ENCODE results near the gene COLEC12.

COLEC12 gene

DNA sequence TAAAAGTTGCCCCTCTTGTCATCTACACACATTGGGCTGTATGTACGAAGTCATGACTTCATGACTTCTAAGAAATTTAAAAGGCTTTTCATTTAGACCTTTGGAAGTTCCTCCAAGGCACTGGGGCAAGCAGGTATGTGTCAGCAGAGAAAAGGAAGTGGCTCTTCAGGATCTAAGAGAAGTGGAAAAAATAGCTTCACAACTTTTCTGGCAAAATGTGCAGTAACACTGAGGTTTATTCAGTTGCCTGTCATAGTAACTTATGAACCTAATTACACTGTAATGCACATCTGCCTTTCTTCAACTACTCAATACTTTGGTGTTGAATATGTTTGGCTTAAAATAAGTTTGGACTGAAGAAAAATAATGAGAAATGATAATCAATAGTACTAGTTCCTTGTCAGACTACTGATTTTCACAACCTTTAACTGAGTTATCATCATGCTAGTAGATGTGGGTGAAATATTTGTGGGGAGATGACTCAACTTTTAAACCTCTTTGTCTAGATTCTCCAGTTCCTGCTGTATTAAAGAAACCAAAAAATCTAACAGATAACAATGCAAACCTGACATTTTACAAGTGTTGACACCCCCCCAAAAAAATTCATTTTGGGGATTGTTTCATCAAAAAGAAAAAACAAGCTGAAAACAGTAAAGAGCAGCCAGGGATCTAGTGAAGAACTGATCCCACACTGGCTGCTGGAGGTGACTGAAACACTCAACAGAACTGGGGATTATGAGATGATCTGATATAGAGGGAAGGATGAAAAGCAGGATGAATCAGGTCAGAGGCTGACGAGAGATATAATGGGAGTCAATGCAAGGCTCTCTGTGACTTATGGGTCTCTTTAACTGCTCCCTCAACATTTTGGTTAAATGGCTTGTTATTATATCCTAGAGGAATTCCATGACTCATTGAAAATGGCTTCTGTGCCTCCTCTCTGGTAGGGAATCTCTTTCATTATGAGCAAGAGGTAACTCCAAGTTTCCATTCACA is 84.6 kb downstream of the COLEC12 start:
- peak; percentile 79 for DNase-seq
- Histone ChIP-seq H3K4ac (ENCODE audit: low read depth in 1 of 2, low read length in 2 of 2) (no peak overlapping the region), H2BK120ac (ENCODE audit: low read depth, low read length) (peak overlapping the region; percentile 6), H4K91ac (ENCODE audit: low read length) (no peak overlapping the region), H3K4me2 (ENCODE audit: low read length, poor library complexity, severe bottlenecking) (peak overlapping the region; percentile 1), H2BK15ac (ENCODE audit: low read depth, poor library complexity, severe bottlenecking) (no peak overlapping the region), H3K4me1 (ENCODE audit: control insufficient read depth, insufficient read depth, low read depth, low read length) (peaks cover 6% of the 10 kb centered on the region), H2AK5ac (ENCODE audit: low read length, severe bottlenecking) (no peak overlapping the region), H3K23ac (ENCODE audit: low read length in 2 of 2) (no peak overlapping the region), H3K14ac (ENCODE audit: low read length in 2 of 2) (no peak overlapping the region), H3K18ac (ENCODE audit: low read depth in 1 of 2, low read length in 2 of 2) (peak overlapping the region in 1 of 2 experiments; percentile 87), H3K9me3 (ENCODE audit: control insufficient read depth, low read length) (no peaks in the 10 kb centered on the region), H2BK5ac (ENCODE audit: low read depth, low read length, poor library complexity, severe bottlenecking) (peak overlapping the region; percentile 95), H3K4me3 (ENCODE audit: insufficient read depth in 1 of 2, low read depth in 1 of 2, low read length in 2 of 2) (peak overlapping the region in 1 of 2 experiments; percentile 38), H3K36me3 (ENCODE audit: control insufficient read depth in 1 of 2, insufficient read depth in 2 of 2, low read depth in 1 of 2, low read length in 2 of 2) (no peaks in the 10 kb centered on the region), H3K27ac (ENCODE audit: low read length, poor library complexity, severe bottlenecking) (peak overlapping the region; percentile 98), H2AFZ (ENCODE audit: low read depth, low read length) (no peak overlapping the region), H3K79me1 (replicated peaks; ENCODE audit: low read length, poor library complexity, severe bottlenecking) (peaks cover 1% of the 10 kb centered on the region), H2BK12ac (ENCODE audit: low read length in 2 of 2) (no peak overlapping the region), H3K27me3 (ENCODE audit: control insufficient read depth in 1 of 2, insufficient read depth in 1 of 2, low read length in 2 of 2) (no peaks in the 10 kb centered on the region), H4K8ac (ENCODE audit: low read length) (no peak overlapping the region), H3K9ac (ENCODE audit: low read length) (peak overlapping the region; percentile 82)
- WGBS, result 50% methylated on average over 2 of the region's 2 CpGs

DNA sequence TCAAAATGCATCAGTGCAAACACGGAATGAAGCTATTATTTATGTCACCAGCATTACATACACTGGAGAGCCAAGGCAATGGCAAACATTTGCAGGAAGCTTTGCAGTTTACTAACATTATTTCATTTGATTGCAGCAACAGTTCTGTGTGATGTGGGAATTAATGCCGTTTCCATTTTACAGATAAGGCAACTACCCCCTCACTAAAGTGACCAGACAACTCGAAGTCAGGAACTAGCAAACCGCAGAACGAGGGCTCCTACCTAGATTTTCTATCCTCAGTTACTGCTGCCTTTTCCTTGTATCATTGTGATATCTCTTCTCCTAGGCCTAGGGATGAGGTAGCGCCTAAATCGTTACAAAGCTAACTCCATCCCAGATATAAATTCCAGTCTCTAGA is 85.5 kb downstream of the COLEC12 start:
- Histone ChIP-seq H2BK15ac (ENCODE audit: low read depth, poor library complexity, severe bottlenecking) (no peak overlapping the region), H3K9ac (ENCODE audit: low read length) (peak overlapping the region; percentile 82), H2AK5ac (ENCODE audit: low read length, severe bottlenecking) (no peak overlapping the region), H3K4me1 (ENCODE audit: control insufficient read depth, insufficient read depth, low read depth, low read length) (peaks cover 3% of the 10 kb centered on the region), H3K23ac (ENCODE audit: low read length in 2 of 2) (no peak overlapping the region), H2BK120ac (ENCODE audit: low read depth, low read length) (no peak overlapping the region), H3K4ac (ENCODE audit: low read depth in 1 of 2, low read length in 2 of 2) (no peak overlapping the region), H3K36me3 (ENCODE audit: control insufficient read depth in 1 of 2, insufficient read depth in 2 of 2, low read depth in 1 of 2, low read length in 2 of 2) (no peaks in the 10 kb centered on the region), H4K91ac (ENCODE audit: low read length) (no peak overlapping the region), H3K9me3 (ENCODE audit: control insufficient read depth, low read length) (no peaks in the 10 kb centered on the region), H3K27me3 (ENCODE audit: control insufficient read depth in 1 of 2, insufficient read depth in 1 of 2, low read length in 2 of 2) (no peaks in the 10 kb centered on the region), H2BK12ac (ENCODE audit: low read length in 2 of 2) (no peak overlapping the region), H3K18ac (ENCODE audit: low read depth in 1 of 2, low read length in 2 of 2) (no peak overlapping the region), H2BK5ac (ENCODE audit: low read depth, low read length, poor library complexity, severe bottlenecking) (no peak overlapping the region), H2AFZ (ENCODE audit: low read depth, low read length) (no peak overlapping the region), H3K4me3 (ENCODE audit: insufficient read depth in 1 of 2, low read depth in 1 of 2, low read length in 2 of 2) (no peak overlapping the region), H3K4me2 (ENCODE audit: low read length, poor library complexity, severe bottlenecking) (no peak overlapping the region), H4K8ac (ENCODE audit: low read length) (no peak overlapping the region), H3K14ac (ENCODE audit: low read length in 2 of 2) (no peak overlapping the region), H3K79me1 (replicated peaks; ENCODE audit: low read length, poor library complexity, severe bottlenecking) (peaks cover 1% of the 10 kb centered on the region), H3K27ac (ENCODE audit: low read length, poor library complexity, severe bottlenecking) (peak overlapping the region; percentile 98)
- WGBS, result 78% methylated on average over 7 of the region's 7 CpGs
- no peak for DNase-seq

DNA sequence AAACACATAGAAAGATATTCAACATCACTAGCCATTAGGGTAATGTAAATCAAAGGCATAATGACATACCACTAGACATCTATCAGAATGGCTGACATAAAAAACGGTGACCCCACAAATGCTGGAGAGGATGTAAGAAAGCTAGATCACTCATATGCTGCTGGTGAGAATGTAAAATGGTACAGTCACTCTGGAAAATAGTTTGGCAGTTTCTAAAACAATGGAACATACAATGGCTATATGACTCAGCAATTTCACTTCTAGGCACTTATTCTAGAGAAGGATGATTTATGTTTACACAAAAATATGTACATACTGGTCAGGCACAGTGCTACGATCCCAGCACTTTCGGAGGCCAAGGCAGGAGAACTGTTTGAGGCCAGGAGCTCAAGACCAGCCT is 87.3 kb downstream of the COLEC12 start:
- Histone ChIP-seq H2BK15ac (ENCODE audit: low read depth, poor library complexity, severe bottlenecking) (no peak overlapping the region), H2AK5ac (ENCODE audit: low read length, severe bottlenecking) (no peak overlapping the region), H3K4me3 (ENCODE audit: insufficient read depth in 1 of 2, low read depth in 1 of 2, low read length in 2 of 2) (no peak overlapping the region), H3K4ac (ENCODE audit: low read depth in 1 of 2, low read length in 2 of 2) (no peak overlapping the region), H3K9ac (ENCODE audit: low read length) (no peak overlapping the region), H2BK12ac (ENCODE audit: low read length in 2 of 2) (no peak overlapping the region), H2AFZ (ENCODE audit: low read depth, low read length) (no peak overlapping the region), H3K27ac (ENCODE audit: low read length, poor library complexity, severe bottlenecking) (no peak overlapping the region), H3K9me3 (ENCODE audit: control insufficient read depth, low read length) (no peaks in the 10 kb centered on the region), H4K91ac (ENCODE audit: low read length) (no peak overlapping the region), H4K8ac (ENCODE audit: low read length) (no peak overlapping the region), H3K18ac (ENCODE audit: low read depth in 1 of 2, low read length in 2 of 2) (no peak overlapping the region), H3K4me2 (ENCODE audit: low read length, poor library complexity, severe bottlenecking) (no peak overlapping the region), H3K27me3 (ENCODE audit: control insufficient read depth in 1 of 2, insufficient read depth in 1 of 2, low read length in 2 of 2) (no peaks in the 10 kb centered on the region), H3K14ac (ENCODE audit: low read length in 2 of 2) (no peak overlapping the region), H3K4me1 (ENCODE audit: control insufficient read depth, insufficient read depth, low read depth, low read length) (peaks cover 3% of the 10 kb centered on the region), H3K79me1 (replicated peaks; ENCODE audit: low read length, poor library complexity, severe bottlenecking) (peaks cover 3% of the 10 kb centered on the region), H3K23ac (ENCODE audit: low read length in 2 of 2) (no peak overlapping the region), H3K36me3 (ENCODE audit: control insufficient read depth in 1 of 2, insufficient read depth in 2 of 2, low read depth in 1 of 2, low read length in 2 of 2) (no peaks in the 10 kb centered on the region), H2BK120ac (ENCODE audit: low read depth, low read length) (no peak overlapping the region), H2BK5ac (ENCODE audit: low read depth, low read length, poor library complexity, severe bottlenecking) (no peak overlapping the region)
- WGBS, result 59% methylated on average over 2 of the region's 3 CpGs
- DNase-seq, result no peak

DNA sequence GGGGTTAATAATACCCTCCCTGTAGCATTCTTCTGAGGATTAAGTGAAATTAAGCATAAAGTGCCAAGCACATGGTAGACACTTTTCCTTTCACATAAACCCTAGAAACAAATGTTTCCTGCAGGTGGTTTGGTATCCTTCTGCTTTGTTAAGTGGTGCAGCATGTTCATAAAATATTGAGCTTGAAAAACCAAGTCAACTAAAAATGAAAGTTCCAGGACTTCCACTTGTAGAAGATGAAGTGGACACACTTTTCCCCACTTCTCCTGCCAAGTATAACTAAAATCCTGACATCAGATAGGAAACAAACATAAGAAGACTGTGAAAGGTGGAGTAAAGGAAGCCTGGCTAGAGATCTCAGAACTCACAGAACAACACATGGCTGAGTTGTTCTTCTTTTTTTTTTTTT is 90.5 kb downstream of the COLEC12 start:
- H2AFZ ChIP-seq (ENCODE audit: low read depth, low read length), result no peak overlapping the region
- H3K18ac ChIP-seq (ENCODE audit: low read depth in 1 of 2, low read length in 2 of 2), result no peak overlapping the region
- no peak overlapping the region for H3K27ac ChIP-seq (ENCODE audit: low read length, poor library complexity, severe bottlenecking)
- H3K79me1 ChIP-seq (replicated peaks; ENCODE audit: low read length, poor library complexity, severe bottlenecking), result peaks cover 3% of the 10 kb centered on the region
- no peak overlapping the region for H4K91ac ChIP-seq (ENCODE audit: low read length)
- H2BK15ac ChIP-seq (ENCODE audit: low read depth, poor library complexity, severe bottlenecking), result no peak overlapping the region
- no peak overlapping the region for H2BK5ac ChIP-seq (ENCODE audit: low read depth, low read length, poor library complexity, severe bottlenecking)
- no peak overlapping the region for H3K9ac ChIP-seq (ENCODE audit: low read length)
- H2BK120ac ChIP-seq (ENCODE audit: low read depth, low read length), result no peak overlapping the region
- H3K4me2 ChIP-seq (ENCODE audit: low read length, poor library complexity, severe bottlenecking), result no peak overlapping the region
- no peak overlapping the region for H3K23ac ChIP-seq (ENCODE audit: low read length in 2 of 2)
- no peak overlapping the region for H2AK5ac ChIP-seq (ENCODE audit: low read length, severe bottlenecking)
- H3K9me3 ChIP-seq (ENCODE audit: control insufficient read depth, low read length), result peaks cover 6% of the 10 kb centered on the region
- H3K4ac ChIP-seq (ENCODE audit: low read depth in 1 of 2, low read length in 2 of 2), result no peak overlapping the region
- peaks cover 2% of the 10 kb centered on the region for H3K4me1 ChIP-seq (ENCODE audit: control insufficient read depth, insufficient read depth, low read depth, low read length)
- H3K36me3 ChIP-seq (ENCODE audit: control insufficient read depth in 1 of 2, insufficient read depth in 2 of 2, low read depth in 1 of 2, low read length in 2 of 2), result peaks cover 0 to 7% of the 10 kb centered on the region in 2 experiments
- DNase-seq, result no peak
- no peaks in the 10 kb centered on the region for H3K27me3 ChIP-seq (ENCODE audit: control insufficient read depth in 1 of 2, insufficient read depth in 1 of 2, low read length in 2 of 2)
- H3K4me3 ChIP-seq (ENCODE audit: insufficient read depth in 1 of 2, low read depth in 1 of 2, low read length in 2 of 2), result no peak overlapping the region
- no peak overlapping the region for H4K8ac ChIP-seq (ENCODE audit: low read length)
- H2BK12ac ChIP-seq (ENCODE audit: low read length in 2 of 2), result no peak overlapping the region
- no peak overlapping the region for H3K14ac ChIP-seq (ENCODE audit: low read length in 2 of 2)

Measured in mesenchymal stem cell (in vitro differentiated cells and primary cell).